ENCODE results near the gene REN. TPM values are rescaled to one million over a fixed set of nuclear protein-coding genes. Genes with fewer than 3 reads are reported as not detected.

REN gene
- total and polyA plus RNA-seq, 2 experiments from 2014 or later, result not detected

DNA sequence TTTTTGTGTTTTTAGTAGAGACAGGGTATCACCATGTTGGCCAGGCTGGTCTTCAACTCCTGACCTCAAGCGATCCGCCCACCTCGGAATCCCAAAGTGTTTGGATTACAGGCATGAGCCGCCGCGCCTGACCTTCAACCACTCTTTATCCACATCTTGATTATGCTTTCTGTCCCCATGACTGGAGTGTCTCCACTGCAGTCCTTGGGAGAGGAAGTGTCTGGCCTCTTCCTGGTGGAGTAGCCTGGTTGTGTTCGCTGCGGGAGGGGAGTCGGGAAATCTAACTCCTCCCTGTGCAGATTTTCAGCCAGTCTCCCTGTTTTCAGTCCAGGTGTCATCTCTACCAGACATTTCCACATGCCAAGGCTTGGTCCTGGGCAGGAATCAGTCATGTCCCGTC is 20.5 kb upstream of the REN start:
- H3F3A ChIP-seq (replicated peaks; ENCODE audit: low read depth), result no peaks in the 10 kb centered on the region
- Mint-ChIP-seq H3K27me3 (ENCODE audit: insufficient read depth, low read depth, poor library complexity) (peaks cover 13% of the 10 kb centered on the region), H3K27ac (no peak overlapping the region), H3K4me1 (peaks cover 10% of the 10 kb centered on the region), H3K9me3 (no peaks in the 10 kb centered on the region), H3K36me3 (ENCODE audit: low read depth) (no peaks in the 10 kb centered on the region), H3K4me3 (no peak overlapping the region)
- H4K20me1 ChIP-seq (replicated peaks; ENCODE audit: insufficient read depth), result no peaks in the 10 kb centered on the region
- H3K36me3 ChIP-seq (ENCODE audit: insufficient read depth), result no peaks in the 10 kb centered on the region
- TF ChIP-seq, protein P1, sequence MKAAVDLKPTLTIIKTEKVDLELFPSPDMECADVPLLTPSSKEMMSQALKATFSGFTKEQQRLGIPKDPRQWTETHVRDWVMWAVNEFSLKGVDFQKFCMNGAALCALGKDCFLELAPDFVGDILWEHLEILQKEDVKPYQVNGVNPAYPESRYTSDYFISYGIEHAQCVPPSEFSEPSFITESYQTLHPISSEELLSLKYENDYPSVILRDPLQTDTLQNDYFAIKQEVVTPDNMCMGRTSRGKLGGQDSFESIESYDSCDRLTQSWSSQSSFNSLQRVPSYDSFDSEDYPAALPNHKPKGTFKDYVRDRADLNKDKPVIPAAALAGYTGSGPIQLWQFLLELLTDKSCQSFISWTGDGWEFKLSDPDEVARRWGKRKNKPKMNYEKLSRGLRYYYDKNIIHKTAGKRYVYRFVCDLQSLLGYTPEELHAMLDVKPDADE (IDR thresholded peaks at IDR 0.05), result no peak
- TF ChIP-seq, protein P2, sequence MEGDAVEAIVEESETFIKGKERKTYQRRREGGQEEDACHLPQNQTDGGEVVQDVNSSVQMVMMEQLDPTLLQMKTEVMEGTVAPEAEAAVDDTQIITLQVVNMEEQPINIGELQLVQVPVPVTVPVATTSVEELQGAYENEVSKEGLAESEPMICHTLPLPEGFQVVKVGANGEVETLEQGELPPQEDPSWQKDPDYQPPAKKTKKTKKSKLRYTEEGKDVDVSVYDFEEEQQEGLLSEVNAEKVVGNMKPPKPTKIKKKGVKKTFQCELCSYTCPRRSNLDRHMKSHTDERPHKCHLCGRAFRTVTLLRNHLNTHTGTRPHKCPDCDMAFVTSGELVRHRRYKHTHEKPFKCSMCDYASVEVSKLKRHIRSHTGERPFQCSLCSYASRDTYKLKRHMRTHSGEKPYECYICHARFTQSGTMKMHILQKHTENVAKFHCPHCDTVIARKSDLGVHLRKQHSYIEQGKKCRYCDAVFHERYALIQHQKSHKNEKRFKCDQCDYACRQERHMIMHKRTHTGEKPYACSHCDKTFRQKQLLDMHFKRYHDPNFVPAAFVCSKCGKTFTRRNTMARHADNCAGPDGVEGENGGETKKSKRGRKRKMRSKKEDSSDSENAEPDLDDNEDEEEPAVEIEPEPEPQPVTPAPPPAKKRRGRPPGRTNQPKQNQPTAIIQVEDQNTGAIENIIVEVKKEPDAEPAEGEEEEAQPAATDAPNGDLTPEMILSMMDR (conservative IDR thresholded peaks at IDR 0.05; ENCODE audit: low read depth in 2 of 2), result no peak
- TF ChIP-seq, protein P3, sequence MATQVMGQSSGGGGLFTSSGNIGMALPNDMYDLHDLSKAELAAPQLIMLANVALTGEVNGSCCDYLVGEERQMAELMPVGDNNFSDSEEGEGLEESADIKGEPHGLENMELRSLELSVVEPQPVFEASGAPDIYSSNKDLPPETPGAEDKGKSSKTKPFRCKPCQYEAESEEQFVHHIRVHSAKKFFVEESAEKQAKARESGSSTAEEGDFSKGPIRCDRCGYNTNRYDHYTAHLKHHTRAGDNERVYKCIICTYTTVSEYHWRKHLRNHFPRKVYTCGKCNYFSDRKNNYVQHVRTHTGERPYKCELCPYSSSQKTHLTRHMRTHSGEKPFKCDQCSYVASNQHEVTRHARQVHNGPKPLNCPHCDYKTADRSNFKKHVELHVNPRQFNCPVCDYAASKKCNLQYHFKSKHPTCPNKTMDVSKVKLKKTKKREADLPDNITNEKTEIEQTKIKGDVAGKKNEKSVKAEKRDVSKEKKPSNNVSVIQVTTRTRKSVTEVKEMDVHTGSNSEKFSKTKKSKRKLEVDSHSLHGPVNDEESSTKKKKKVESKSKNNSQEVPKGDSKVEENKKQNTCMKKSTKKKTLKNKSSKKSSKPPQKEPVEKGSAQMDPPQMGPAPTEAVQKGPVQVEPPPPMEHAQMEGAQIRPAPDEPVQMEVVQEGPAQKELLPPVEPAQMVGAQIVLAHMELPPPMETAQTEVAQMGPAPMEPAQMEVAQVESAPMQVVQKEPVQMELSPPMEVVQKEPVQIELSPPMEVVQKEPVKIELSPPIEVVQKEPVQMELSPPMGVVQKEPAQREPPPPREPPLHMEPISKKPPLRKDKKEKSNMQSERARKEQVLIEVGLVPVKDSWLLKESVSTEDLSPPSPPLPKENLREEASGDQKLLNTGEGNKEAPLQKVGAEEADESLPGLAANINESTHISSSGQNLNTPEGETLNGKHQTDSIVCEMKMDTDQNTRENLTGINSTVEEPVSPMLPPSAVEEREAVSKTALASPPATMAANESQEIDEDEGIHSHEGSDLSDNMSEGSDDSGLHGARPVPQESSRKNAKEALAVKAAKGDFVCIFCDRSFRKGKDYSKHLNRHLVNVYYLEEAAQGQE (IDR thresholded peaks at IDR 0.05; ENCODE audit: unreplicated experiment), result no peak
- no peak for TF ChIP-seq JUNB (IDR thresholded peaks at IDR 0.05; ENCODE audit: unreplicated experiment)
- TF ChIP-seq, protein P4, sequence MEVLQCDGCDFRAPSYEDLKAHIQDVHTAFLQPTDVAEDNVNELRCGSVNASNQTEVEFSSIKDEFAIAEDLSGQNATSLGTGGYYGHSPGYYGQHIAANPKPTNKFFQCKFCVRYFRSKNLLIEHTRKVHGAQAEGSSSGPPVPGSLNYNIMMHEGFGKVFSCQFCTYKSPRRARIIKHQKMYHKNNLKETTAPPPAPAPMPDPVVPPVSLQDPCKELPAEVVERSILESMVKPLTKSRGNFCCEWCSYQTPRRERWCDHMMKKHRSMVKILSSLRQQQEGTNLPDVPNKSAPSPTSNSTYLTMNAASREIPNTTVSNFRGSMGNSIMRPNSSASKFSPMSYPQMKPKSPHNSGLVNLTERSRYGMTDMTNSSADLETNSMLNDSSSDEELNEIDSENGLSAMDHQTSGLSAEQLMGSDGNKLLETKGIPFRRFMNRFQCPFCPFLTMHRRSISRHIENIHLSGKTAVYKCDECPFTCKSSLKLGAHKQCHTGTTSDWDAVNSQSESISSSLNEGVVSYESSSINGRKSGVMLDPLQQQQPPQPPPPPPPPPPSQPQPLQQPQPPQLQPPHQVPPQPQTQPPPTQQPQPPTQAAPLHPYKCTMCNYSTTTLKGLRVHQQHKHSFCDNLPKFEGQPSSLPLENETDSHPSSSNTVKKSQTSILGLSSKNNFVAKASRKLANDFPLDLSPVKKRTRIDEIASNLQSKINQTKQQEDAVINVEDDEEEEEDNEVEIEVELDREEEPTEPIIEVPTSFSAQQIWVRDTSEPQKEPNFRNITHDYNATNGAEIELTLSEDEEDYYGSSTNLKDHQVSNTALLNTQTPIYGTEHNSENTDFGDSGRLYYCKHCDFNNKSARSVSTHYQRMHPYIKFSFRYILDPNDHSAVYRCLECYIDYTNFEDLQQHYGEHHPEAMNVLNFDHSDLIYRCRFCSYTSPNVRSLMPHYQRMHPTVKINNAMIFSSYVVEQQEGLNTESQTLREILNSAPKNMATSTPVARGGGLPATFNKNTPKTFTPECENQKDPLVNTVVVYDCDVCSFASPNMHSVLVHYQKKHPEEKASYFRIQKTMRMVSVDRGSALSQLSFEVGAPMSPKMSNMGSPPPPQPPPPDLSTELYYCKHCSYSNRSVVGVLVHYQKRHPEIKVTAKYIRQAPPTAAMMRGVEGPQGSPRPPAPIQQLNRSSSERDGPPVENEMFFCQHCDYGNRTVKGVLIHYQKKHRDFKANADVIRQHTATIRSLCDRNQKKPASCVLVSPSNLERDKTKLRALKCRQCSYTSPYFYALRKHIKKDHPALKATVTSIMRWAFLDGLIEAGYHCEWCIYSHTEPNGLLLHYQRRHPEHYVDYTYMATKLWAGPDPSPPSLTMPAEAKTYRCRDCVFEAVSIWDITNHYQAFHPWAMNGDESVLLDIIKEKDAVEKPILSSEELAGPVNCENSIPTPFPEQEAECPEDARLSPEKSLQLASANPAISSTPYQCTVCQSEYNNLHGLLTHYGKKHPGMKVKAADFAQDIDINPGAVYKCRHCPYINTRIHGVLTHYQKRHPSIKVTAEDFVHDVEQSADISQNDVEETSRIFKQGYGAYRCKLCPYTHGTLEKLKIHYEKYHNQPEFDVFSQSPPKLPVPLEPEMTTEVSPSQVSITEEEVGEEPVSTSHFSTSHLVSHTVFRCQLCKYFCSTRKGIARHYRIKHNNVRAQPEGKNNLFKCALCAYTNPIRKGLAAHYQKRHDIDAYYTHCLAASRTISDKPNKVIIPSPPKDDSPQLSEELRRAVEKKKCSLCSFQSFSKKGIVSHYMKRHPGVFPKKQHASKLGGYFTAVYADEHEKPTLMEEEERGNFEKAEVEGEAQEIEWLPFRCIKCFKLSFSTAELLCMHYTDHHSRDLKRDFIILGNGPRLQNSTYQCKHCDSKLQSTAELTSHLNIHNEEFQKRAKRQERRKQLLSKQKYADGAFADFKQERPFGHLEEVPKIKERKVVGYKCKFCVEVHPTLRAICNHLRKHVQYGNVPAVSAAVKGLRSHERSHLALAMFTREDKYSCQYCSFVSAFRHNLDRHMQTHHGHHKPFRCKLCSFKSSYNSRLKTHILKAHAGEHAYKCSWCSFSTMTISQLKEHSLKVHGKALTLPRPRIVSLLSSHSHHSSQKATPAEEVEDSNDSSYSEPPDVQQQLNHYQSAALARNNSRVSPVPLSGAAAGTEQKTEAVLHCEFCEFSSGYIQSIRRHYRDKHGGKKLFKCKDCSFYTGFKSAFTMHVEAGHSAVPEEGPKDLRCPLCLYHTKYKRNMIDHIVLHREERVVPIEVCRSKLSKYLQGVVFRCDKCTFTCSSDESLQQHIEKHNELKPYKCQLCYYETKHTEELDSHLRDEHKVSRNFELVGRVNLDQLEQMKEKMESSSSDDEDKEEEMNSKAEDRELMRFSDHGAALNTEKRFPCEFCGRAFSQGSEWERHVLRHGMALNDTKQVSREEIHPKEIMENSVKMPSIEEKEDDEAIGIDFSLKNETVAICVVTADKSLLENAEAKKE (CRISPR knock-in tag; IDR thresholded peaks at IDR 0.05), result no peak
- no peak for TF ChIP-seq CREB1 (CRISPR knock-in tag; IDR thresholded peaks at IDR 0.05; ENCODE audit: low read depth)
- TF ChIP-seq POLR2AphosphoS5 (IDR thresholded peaks at IDR 0.05; ENCODE audit: low read depth), result no peak
- no peak for TF ChIP-seq EZH2 (IDR thresholded peaks at IDR 0.05; ENCODE audit: low read depth, unreplicated experiment)
- TF ChIP-seq NANOG (IDR thresholded peaks at IDR 0.05; ENCODE audit: borderline replicate concordance), result no peak
- no peak for TF ChIP-seq ZNF331 (CRISPR knock-in tag; IDR thresholded peaks at IDR 0.05; ENCODE audit: low read depth)
- no peak for TF ChIP-seq ZNF114 (CRISPR knock-in tag; IDR thresholded peaks at IDR 0.05)
- no peak for TF ChIP-seq EZH2phosphoT487 (IDR thresholded peaks at IDR 0.05; ENCODE audit: unreplicated experiment)
- no peak for TF ChIP-seq STAT1 (IDR thresholded peaks at IDR 0.05; ENCODE audit: unreplicated experiment)
- ATAC-seq (no peak), DNase-seq (ENCODE audit: low spot score) (no peak)
- peaks cover 7% of the 10 kb centered on the region for H3K4me1 ChIP-seq (ENCODE audit: insufficient read depth)
- H3K27me3 ChIP-seq (ENCODE audit: insufficient read depth), result peaks cover 25% of the 10 kb centered on the region; the same call in 1 of the 2 replicates
- no peak overlapping the region for H3K4me3 ChIP-seq
- H3K79me2 ChIP-seq (replicated peaks; ENCODE audit: insufficient read depth), result no peaks in the 10 kb centered on the region
- no peak overlapping the region for H3K4me2 ChIP-seq
- no peak overlapping the region for H3K27ac ChIP-seq (ENCODE audit: low read depth)
- H2AFZ ChIP-seq, result no peak overlapping the region
- H3K9me2 ChIP-seq (ENCODE audit: insufficient read depth), result no peaks in the 10 kb centered on the region

Data from GM23338 (cell line).